Measurements from ENCODE around the gene CLEC4M. TPM values are rescaled to one million over a fixed set of nuclear protein-coding genes. Genes with fewer than 3 reads are reported as not detected.
"Not testable (repeated sequence)": the region's sequence is repeated elsewhere in the genome, so short reads cannot be mapped to it uniquely, and the experiment has no call there.

The CLEC4M gene
- total and polyA plus RNA-seq, 2 of the 8 experiments (the other 6 are each of a cell fraction or from before 2014, with no cell fraction given): not detected

- H3K79me1 ChIP-seq (ENCODE audit: low read depth, low read length); CTCF ChIA-PET (ENCODE audit: partially characterized antibody); H2AFZ ChIP-seq (ENCODE audit: low read length); H2BK15ac ChIP-seq (ENCODE audit: low read length); H3K36me3 ChIP-seq (ENCODE audit: control insufficient read depth in 2 of 4, insufficient read depth in 4 of 4, low read length in 3 of 4); H3K27ac ChIP-seq (ENCODE audit: low read depth, low read length); H4K5ac ChIP-seq (ENCODE audit: insufficient read length, low read depth, low read length); H4K91ac ChIP-seq (replicated peaks; ENCODE audit: insufficient read length, low read length); H3K4me2 ChIP-seq (ENCODE audit: insufficient read depth in 1 of 2, low read depth in 2 of 2, low read length in 2 of 2); H2BK20ac ChIP-seq (ENCODE audit: low read length); H2BK12ac ChIP-seq (ENCODE audit: low read depth, low read length); H3K4me3 ChIP-seq (ENCODE audit: extremely low read depth in 1 of 4, insufficient read depth in 2 of 4, low read depth in 3 of 4, low read length in 4 of 4); H3K4ac ChIP-seq (replicated peaks; ENCODE audit: insufficient read length, low read depth, low read length); H2BK120ac ChIP-seq (replicated peaks; ENCODE audit: low read depth, low read length); H3K56ac ChIP-seq (replicated peaks; ENCODE audit: insufficient read length, low read depth, low read length); H4K20me1 ChIP-seq (replicated peaks in 1 of 2; ENCODE audit: control insufficient read depth in 1 of 2, insufficient read depth in 2 of 2, low read length in 2 of 2); H3K9me3 ChIP-seq (ENCODE audit: insufficient read depth in 2 of 2, low read depth in 1 of 2, low read length in 1 of 2); H3K27me3 ChIP-seq (replicated peaks in 1 of 4; ENCODE audit: control insufficient read depth in 3 of 4, extremely low read depth in 1 of 4, insufficient read depth in 3 of 4, low read length in 3 of 4); H3K9ac ChIP-seq (replicated peaks in 1 of 4; ENCODE audit: extremely low read depth in 1 of 4, low read depth in 3 of 4, low read length in 3 of 4); H3K4me1 ChIP-seq (replicated peaks in 1 of 4; ENCODE audit: control insufficient read depth in 3 of 4, insufficient read depth in 4 of 4, low read length in 3 of 4); FAIRE-seq; H3K79me2 ChIP-seq (ENCODE audit: control insufficient read depth in 1 of 2, insufficient read depth in 2 of 2, low read length in 2 of 2); H3K23me2 ChIP-seq (ENCODE audit: low read depth, low read length); H3K14ac ChIP-seq (ENCODE audit: insufficient read length); H2AK5ac ChIP-seq (ENCODE audit: low read depth, low read length); H3K23ac ChIP-seq (ENCODE audit: insufficient read length); H4K8ac ChIP-seq (ENCODE audit: extremely low read depth, insufficient read depth, low read length); H2BK5ac ChIP-seq (ENCODE audit: low read depth, low read length); DNase-seq (ENCODE audit: low read depth in 1 of 2, low spot score in 2 of 2); H3K18ac ChIP-seq (ENCODE audit: extremely low read depth, low read length): not testable (repeated sequence)
- WGBS, 2 experiments (ENCODE audit: extremely low coverage in 1 of 2, insufficient coverage in 1 of 2, insufficient read length in 1 of 2, insufficient replicate concordance in 2 of 2, low coverage in 1 of 2, low lambda C conversion rate in 2 of 2, missing lambda C conversion rate in 1 of 2): 95% methylated on average over 3 of the region's 3 CpGs; no CpG with 5 or more reads in 1 of the 2 experiments
- POLR2A ChIA-PET (ENCODE audit: partially characterized antibody): interaction anchor here (1.1 kb wide), 1 partner anchor 11 kb away, joined by 4 read pairs; no protein-coding TSS in a partner anchor
Observed at GRCh38 chr19:7816040-7816439, 53.0 kb downstream of the CLEC4M start.

Measured in H1 (cell line).